Measurements from ENCODE around the gene HERC4.

- TF ChIP-seq FOXA1 (IDR thresholded peaks at IDR 0.05) (no peak), FOXM1 (IDR thresholded peaks at IDR 0.05; ENCODE audit: borderline replicate concordance) (no peak), NFRKB (IDR thresholded peaks at IDR 0.05) (no peak), CTBP1 (IDR thresholded peaks at IDR 0.05; ENCODE audit: borderline replicate concordance) (no peak), HDGF (IDR thresholded peaks at IDR 0.05; ENCODE audit: borderline replicate concordance) (no peak), SUZ12 (IDR thresholded peaks at IDR 0.05) (no peak), TARDBP (IDR thresholded peaks at IDR 0.05) (no peak), LEF1 (IDR thresholded peaks at IDR 0.05; ENCODE audit: borderline replicate concordance) (no peak), ARNT (IDR thresholded peaks at IDR 0.05) (no peak), BHLHE40 (IDR thresholded peaks at IDR 0.05; ENCODE audit: borderline replicate concordance) (no peak), SP1 (IDR thresholded peaks at IDR 0.05) (no peak)
These were observed 1.9 kb upstream of the HERC4 start for GRCh38 chr10:68077026-68077425.

All from HEK293T (cell line).